ENCODE measurements around the gene PKP4. TPM values are rescaled to one million over a fixed set of nuclear protein-coding genes. Genes with fewer than 3 reads are reported as not detected.

Gene PKP4
- total RNA-seq, 2 donors from 2014 or later, result 90.5 to 102 TPM

DNA sequence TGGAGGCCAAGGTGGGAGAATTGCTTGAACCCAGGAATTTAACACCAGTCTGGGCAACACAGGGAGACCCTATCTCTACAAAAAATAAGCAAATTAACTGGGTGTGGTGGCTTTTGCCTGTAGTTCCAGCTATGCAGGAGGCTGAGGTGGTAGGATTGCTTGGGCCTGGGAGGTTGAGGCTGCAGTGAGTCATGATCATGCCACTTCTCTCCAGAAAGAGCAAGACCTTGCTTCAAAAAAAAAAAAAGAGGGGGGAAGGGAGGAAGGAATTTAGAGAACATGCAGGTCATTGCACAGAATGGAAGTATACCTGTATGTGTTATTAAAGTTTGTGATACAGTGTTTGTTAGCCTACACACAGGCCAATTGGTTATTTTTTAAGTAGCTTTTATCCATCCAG is 25.8 kb downstream of the PKP4 start:
- H3K4me1 Mint-ChIP-seq, result peaks cover 8% of the 10 kb centered on the region

DNA sequence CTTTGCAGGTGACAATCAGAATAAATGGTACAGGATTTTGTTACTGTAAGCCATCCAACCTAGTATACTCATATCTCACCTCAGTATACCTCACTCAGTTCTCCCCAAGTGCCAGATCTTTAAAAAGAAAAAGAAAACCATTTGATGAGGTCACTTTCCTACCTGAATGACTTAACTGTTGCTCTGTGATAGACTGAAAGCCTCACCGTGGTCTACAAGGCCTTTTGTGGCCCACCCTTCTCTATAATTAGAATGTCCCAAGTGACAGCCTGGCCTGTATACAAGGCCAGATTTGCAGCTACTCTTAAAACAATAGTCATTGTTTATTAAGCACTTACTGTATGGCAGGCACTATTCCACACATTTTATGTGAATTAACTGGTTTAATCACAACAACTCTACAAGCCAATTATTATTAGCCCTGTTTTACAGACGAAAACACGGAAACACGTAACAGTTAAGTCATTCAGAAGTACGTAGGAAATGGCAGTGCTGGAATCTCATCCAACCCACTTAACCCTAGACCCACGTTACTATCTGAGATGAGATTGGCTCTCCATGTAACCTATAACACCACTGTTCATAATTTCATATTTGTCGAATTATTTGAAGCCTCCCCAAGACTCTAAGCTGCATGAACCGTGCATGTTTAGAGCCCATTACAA is 28.3 kb downstream of the PKP4 start:
- DNase-seq, result no peak
- TF ChIP-seq CTCF (conservative IDR thresholded peaks at IDR 0.05), result no peak
- H3K9me3 Mint-ChIP-seq, result no peaks in the 10 kb centered on the region
- Histone ChIP-seq H3K4me1 (ENCODE audit: control insufficient read depth, insufficient read depth, low read length) (peaks cover 2% of the 10 kb centered on the region), H3K9ac (ENCODE audit: extremely low read depth, low read length, poor library complexity, severe bottlenecking) (no peak overlapping the region), H3K4me3 (ENCODE audit: low read length) (no peak overlapping the region), H3K27ac (ENCODE audit: low read depth, low read length) (no peak overlapping the region), H3K27me3 (ENCODE audit: control insufficient read depth, insufficient read depth, low read length, poor library complexity, severe bottlenecking) (no peaks in the 10 kb centered on the region), H3K9me3 (ENCODE audit: control insufficient read depth, low read length) (no peaks in the 10 kb centered on the region), H3K36me3 (ENCODE audit: control insufficient read depth, insufficient read depth, low read length) (no peaks in the 10 kb centered on the region)
- H3K4me1 Mint-ChIP-seq, result peaks cover 21% of the 10 kb centered on the region
- H3K36me3 Mint-ChIP-seq (ENCODE audit: low read depth), result peaks cover 5% of the 10 kb centered on the region
- H3K27ac Mint-ChIP-seq, result no peak overlapping the region
- H3K27me3 Mint-ChIP-seq (ENCODE audit: insufficient read depth), result no peaks in the 10 kb centered on the region
- no peak overlapping the region for H3K4me3 Mint-ChIP-seq
- WGBS, 2 experiments (ENCODE audit: insufficient coverage in 1 of 2, insufficient read length in 1 of 2), result 93 to 100% methylated on average over 4 to 8 of the region's 8 CpGs

More for the DNA sequence above, 25.8 kb downstream of the PKP4 start:
- Histone ChIP-seq H3K27ac (ENCODE audit: low read depth, low read length) (no peak overlapping the region), H3K9me3 (ENCODE audit: control insufficient read depth, low read length) (no peaks in the 10 kb centered on the region), H3K36me3 (ENCODE audit: control insufficient read depth, insufficient read depth, low read length) (peaks cover 5% of the 10 kb centered on the region), H3K9ac (ENCODE audit: extremely low read depth, low read length, poor library complexity, severe bottlenecking) (no peak overlapping the region), H3K27me3 (ENCODE audit: control insufficient read depth, insufficient read depth, low read length, poor library complexity, severe bottlenecking) (no peaks in the 10 kb centered on the region), H3K4me1 (ENCODE audit: control insufficient read depth, insufficient read depth, low read length) (no peaks in the 10 kb centered on the region), H3K4me3 (ENCODE audit: low read length) (no peak overlapping the region)
- Mint-ChIP-seq H3K9me3 (no peaks in the 10 kb centered on the region), H3K27ac (peak overlapping the region; percentile 75), H3K4me3 (no peak overlapping the region), H3K36me3 (ENCODE audit: low read depth) (peaks cover 9% of the 10 kb centered on the region), H3K27me3 (ENCODE audit: insufficient read depth) (no peaks in the 10 kb centered on the region)
- no peak for TF ChIP-seq CTCF (conservative IDR thresholded peaks at IDR 0.05)
- DNase-seq, result no peak

GRCh38 chr2:158486150-158486969 is 29.6 kb downstream of the PKP4 start:
- H3K4me1 ChIP-seq (ENCODE audit: control insufficient read depth, insufficient read depth, low read length), result peaks cover 2% of the 10 kb centered on the region
- no peak for TF ChIP-seq CTCF (conservative IDR thresholded peaks at IDR 0.05)
- Mint-ChIP-seq H3K4me3 (no peak overlapping the region), H3K9me3 (no peaks in the 10 kb centered on the region), H3K36me3 (ENCODE audit: low read depth) (peaks cover 3% of the 10 kb centered on the region), H3K27me3 (ENCODE audit: insufficient read depth) (no peaks in the 10 kb centered on the region), H3K4me1 (peaks cover 34% of the 10 kb centered on the region), H3K27ac (no peak overlapping the region)
- H3K9ac ChIP-seq (ENCODE audit: extremely low read depth, low read length, poor library complexity, severe bottlenecking), result no peak overlapping the region
- no peaks in the 10 kb centered on the region for H3K27me3 ChIP-seq (ENCODE audit: control insufficient read depth, insufficient read depth, low read length, poor library complexity, severe bottlenecking)
- no peak overlapping the region for H3K27ac ChIP-seq (ENCODE audit: low read depth, low read length)
- 83 to 92% methylated on average over 1 to 3 of the region's 3 CpGs for WGBS, 2 experiments (ENCODE audit: insufficient coverage in 1 of 2, insufficient read length in 1 of 2)
- DNase-seq, result no peak
- H3K4me3 ChIP-seq (ENCODE audit: low read length), result no peak overlapping the region
- H3K36me3 ChIP-seq (ENCODE audit: control insufficient read depth, insufficient read depth, low read length), result no peaks in the 10 kb centered on the region
- H3K9me3 ChIP-seq (ENCODE audit: control insufficient read depth, low read length), result no peaks in the 10 kb centered on the region

All from endodermal cell (in vitro differentiated cells).